22Rv1 (cell line): ENCODE data around the gene CEND1.

ENCODE experiments used
- H3K27ac ChIP-seq: fragments of 450-650 bp; 2 replicates; pipeline ENCODE4 v1.5.1; 2017
- CTCF ChIP-seq: fragments of 450-650 bp; IDR thresholded peaks from 2 replicates; pipeline ENCODE4 v1.5.1; 2017; ENCODE audit warnings: mild to moderate bottlenecking
- ZFX ChIP-seq: fragments of 450-650 bp; IDR thresholded peaks from 2 replicates; pipeline ENCODE4 v1.6.1; 2017; ENCODE audit warnings: antibody characterized with exemption, borderline replicate concordance

The CEND1 gene

GRCh38 chr11:786235-787083 is 3.4 kb downstream of the CEND1 start:
- 0 out of 2 replicates have a peak overlapping the region, but pooled peaks have one; percentile 22 for H3K27ac ChIP-seq
- TF ChIP-seq CTCF (no peak), ZFX (no peak)

- H3K27ac ChIP-seq: no peak overlapping the region
These were observed 6.3 kb downstream of the CEND1 start for GRCh38 chr11:783581-784015.

GRCh38 chr11:782264-783174 is 7.4 kb downstream of the CEND1 start:
- no peak overlapping the region for H3K27ac ChIP-seq
- no peak for TF ChIP-seq ZFX
- TF ChIP-seq CTCF: no peak

More at GRCh38 chr11:783581-784015, 6.3 kb downstream of the CEND1 start:
- TF ChIP-seq CTCF: no peak
- no peak for TF ChIP-seq ZFX

- no peak overlapping the region for H3K27ac ChIP-seq
- TF ChIP-seq ZFX: no peak
- no peak for TF ChIP-seq CTCF
These were observed 9.8 kb downstream of the CEND1 start for GRCh38 chr11:779955-780532.

GRCh38 chr11:778976-779954 is 10.6 kb downstream of the CEND1 start:
- TF ChIP-seq CTCF (no peak), ZFX (no peak)
- no peak overlapping the region for H3K27ac ChIP-seq
